NCI-H82 treated with DMSO at 0.1 percent for 48 hours (cell line): ENCODE measurements around the gene TAS2R39.

Experiments
- DNase-seq: peaks from one replicate; lab custom pipeline; 2025; ENCODE audit not compliant: unreplicated experiment; lab: John Stamatoyannopoulos, UW

TAS2R39 gene

GRCh38 chr7:143214789-143215679 is 31.8 kb downstream of the TAS2R39 start:
- peak; percentile 87 for DNase-seq

GRCh38 chr7:143216151-143216550 is 32.9 kb downstream of the TAS2R39 start:
- DNase-seq: no peak

- DNase-seq: no peak
These were observed 33.5 kb downstream of the TAS2R39 start for GRCh38 chr7:143216686-143217085.

- no peak for DNase-seq
These were observed 34.6 kb downstream of the TAS2R39 start for GRCh38 chr7:143217806-143218205.

- no peak for DNase-seq
These were observed 38.1 kb downstream of the TAS2R39 start for GRCh38 chr7:143221286-143221685.

- no peak for DNase-seq
These were observed 38.5 kb downstream of the TAS2R39 start, which contains the start of gene TAS2R40 for GRCh38 chr7:143221737-143222136. Gene TAS2R40 (plus strand): TSS chr7:143222037. CDS start chr7:143222079, 42 bp downstream.

- DNase-seq: no peak
These were observed 39.6 kb downstream of the TAS2R39 start for GRCh38 chr7:143222782-143223181.

- no peak for DNase-seq
These were observed 40.6 kb downstream of the TAS2R39 start for GRCh38 chr7:143223784-143224183.

GRCh38 chr7:143225047-143225446 is 41.8 kb downstream of the TAS2R39 start:
- DNase-seq: no peak

- no peak for DNase-seq
These were observed 44.6 kb downstream of the TAS2R39 start for GRCh38 chr7:143227806-143228205.

- DNase-seq: no peak
These were observed 46.0 kb downstream of the TAS2R39 start for GRCh38 chr7:143229054-143229790.

- no peak for DNase-seq
These were observed 47.6 kb downstream of the TAS2R39 start for GRCh38 chr7:143230602-143231457.
